Hematopoietic multipotent progenitor cell (in vitro differentiated cells): ENCODE measurements around the gene ELF5. TPM values are rescaled to one million over a fixed set of nuclear protein-coding genes. Genes with fewer than 3 reads are reported as not detected.

Experiments
- DNase-seq, 3 donors: peaks; one replicate each; pipeline ENCODE4 v3.0.0-alpha.2; 2011 to 2015; ENCODE audit warnings: low read depth in 2 of 3, low spot score in 2 of 3
- total RNA-seq: library from RNA; depleted of rRNA; stranded (reverse); fragments of >200 nt; gene quantifications from one replicate; pipeline ENCODE4 v1.2.3, GENCODE V29; 2012

ELF5 gene
- not detected for total RNA-seq

DNA sequence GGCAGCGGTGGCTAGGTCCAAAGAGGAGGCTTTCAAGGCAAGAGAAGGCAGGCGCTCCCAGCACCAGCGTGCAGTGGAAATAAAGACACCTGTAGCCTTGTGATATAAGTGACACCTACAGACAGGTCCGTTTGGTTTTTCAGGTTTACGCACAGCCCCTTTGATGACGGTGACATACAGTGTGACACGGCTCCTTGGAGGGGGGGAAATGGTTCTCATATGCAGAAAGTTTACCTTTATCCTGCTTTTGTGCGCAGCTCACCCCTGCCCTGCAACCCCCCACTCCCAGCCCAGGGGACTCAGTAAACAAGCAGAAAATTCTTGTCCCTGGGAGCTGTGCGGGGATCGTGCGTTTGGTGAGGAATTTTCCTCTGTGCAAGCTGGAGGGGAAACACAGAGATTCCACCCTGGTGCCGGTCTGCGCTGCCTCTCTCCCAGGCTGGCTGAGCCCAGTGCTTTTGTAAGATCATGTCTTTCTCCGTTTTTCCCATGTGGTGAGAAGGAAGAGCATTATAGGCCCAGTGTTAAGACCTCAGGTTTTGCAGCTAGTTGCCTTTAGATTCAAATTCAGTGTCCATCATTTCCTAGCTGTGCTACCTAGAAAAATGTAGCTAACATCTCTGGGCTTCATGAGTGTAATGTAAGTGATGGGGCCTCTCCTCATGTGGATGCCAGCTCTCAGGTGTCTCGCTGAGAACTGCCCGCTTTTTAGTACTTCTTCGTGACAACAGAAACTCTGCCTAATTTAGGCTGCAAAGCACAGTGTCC lies at the start of gene ELF5:
ELF5 (minus strand) TSS at position 113 of the 768 bp plus-strand sequence. CDS start 8,045 bp downstream, outside the sequence.
- no peak for DNase-seq

DNA sequence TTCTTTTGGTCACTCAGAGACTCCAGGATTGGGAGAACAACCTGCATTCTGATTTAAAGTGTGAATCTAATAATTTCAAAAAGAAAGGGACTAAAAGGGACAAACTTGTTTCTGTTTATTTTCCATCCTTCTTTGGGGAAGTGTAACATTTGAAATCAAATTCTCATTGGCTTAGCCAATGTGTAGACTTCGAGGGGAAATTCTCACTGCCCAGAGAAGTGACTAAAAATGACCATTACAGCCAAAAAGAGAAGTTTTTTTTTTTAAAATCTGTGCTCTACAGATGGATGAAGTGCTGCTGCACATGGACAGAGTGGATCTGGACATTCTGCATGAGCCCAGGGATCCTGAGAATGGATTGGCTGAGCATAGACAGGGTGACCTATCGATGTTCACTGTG lies 49.4 kb upstream of the ELF5 start:
- DNase-seq, result no peak

DNA sequence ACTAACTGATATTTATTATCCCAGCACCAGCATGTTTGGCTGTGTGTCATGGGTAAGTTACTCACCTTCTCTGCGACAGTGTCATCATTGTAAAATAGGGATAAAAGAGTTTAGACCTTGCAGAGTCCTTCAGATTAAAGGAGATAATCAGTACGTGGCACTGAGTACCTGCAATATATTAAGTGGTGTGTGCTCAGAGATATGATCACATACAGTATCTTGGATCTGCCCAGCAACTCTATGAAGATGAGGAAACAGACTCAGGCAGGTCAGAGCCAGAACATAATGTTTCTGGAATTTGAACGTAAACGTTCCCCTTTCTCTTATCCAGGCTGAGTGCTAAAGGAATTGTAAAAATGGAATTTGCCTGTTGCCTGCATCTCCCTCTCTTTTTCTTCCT lies 46.9 kb upstream of the ELF5 start:
- no peak for DNase-seq

GRCh38 chr11:34558673-34559072 lies 45.1 kb upstream of the ELF5 start:
- no peak for DNase-seq

- no peak for DNase-seq
Observed at GRCh38 chr11:34558211-34558610, 44.6 kb upstream of the ELF5 start.

- DNase-seq, result peak in 1 of 3 donors; percentile 16
Observed at GRCh38 chr11:34552270-34552669, 38.7 kb upstream of the ELF5 start.

GRCh38 chr11:34549271-34549670 lies 35.7 kb upstream of the ELF5 start:
- DNase-seq, result no peak

GRCh38 chr11:34548278-34548677 lies 34.7 kb upstream of the ELF5 start:
- DNase-seq, result no peak

DNA sequence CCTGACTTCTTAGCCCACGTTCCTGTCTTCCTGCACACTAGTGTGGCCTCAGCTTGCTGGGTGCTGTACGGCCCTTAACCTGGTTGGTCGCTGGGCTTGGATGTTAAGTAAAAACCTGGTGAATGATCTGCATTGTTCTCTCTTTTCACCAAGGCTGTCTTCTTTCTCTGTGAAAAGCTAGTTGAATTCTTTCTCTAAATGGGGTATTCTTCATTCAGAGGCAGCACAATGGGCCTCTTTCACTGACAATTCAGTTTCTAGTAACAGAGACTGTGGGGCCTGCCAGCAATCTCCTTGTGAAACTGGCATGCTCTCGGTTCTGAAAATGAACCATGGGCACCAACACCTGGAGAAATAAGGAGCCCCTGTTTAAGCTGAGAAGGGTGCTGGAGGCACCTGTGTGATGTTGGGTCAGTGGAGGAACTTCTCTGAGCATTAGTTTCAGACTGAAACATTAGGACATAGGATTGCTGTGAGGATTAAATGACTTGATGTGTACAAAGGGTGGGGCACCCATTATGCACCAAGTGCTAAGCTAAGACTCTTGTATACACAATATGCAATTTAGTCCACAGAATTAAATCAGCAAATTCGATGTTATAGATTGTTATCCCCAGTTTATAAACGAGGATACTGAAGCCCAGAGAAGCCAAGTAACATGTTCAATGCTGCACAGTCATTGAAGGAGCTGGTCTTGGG lies 33.1 kb upstream of the ELF5 start:
- no peak for DNase-seq

- DNase-seq, result no peak
Observed at GRCh38 chr11:34542089-34542488, 28.5 kb upstream of the ELF5 start.

GRCh38 chr11:34540870-34541269 lies 27.3 kb upstream of the ELF5 start:
- DNase-seq, result no peak

GRCh38 chr11:34537636-34538035 lies 24.0 kb upstream of the ELF5 start:
- no peak for DNase-seq

DNA sequence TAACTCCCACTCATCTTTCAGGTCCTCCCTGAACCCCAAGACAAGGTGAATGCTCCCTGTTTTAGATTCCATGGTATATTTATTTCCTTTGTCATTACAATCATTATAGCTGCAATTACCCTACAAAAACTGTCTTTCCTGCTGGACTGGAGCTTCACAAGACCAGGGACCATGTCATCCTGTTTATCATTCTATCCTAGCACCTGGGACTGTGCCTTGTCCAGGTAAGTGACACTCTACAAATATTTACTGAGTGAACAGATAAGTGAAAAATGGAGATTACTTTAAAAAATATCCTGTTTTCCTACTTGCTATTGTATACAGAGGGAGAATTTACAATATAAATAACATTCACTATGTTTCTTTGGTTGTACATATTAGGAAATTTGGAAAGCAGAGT lies 22.5 kb upstream of the ELF5 start:
- DNase-seq, result no peak

GRCh38 chr11:34534826-34535225 lies 21.2 kb upstream of the ELF5 start:
- no peak for DNase-seq

GRCh38 chr11:34531663-34532062 lies 18.1 kb upstream of the ELF5 start:
- DNase-seq, result no peak

DNA sequence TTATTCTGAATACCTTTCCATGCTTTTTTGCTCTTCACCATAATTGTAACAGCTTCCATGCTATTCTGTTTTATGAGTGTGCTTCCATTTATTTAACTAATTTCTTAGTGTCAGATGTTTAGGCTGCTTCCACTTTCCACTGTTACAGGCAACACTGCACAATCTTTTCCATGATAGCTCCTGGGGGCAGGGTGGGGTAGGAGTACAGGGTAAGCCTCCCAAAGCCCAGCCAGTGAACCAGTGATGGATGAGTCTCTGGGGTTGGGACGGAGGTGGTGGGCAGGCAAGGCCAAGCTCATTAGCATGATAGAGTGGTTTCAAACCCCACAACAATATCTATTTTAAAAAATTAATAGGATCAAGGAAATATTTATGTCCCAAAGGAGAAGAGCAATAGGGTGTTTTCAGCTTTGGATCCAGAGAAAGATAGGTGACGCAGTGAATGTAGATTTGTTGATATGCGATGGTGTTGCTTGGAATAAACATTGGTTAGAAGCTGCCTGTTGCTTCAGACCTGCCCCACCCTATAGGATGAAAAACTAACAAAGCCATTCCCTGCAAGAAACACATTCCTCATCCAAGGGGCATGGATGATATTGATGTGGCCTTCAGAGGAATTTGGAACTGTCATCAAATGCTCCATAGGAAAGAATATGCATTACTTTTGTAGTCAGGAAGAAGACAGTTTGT lies 17.1 kb upstream of the ELF5 start:
- no peak for DNase-seq

GRCh38 chr11:34529643-34530042 lies 16.0 kb upstream of the ELF5 start:
- no peak for DNase-seq

- DNase-seq, result no peak
Observed at GRCh38 chr11:34528072-34528471, 14.5 kb upstream of the ELF5 start.

- DNase-seq, result no peak
Observed at GRCh38 chr11:34525888-34526657, 12.5 kb upstream of the ELF5 start.

DNA sequence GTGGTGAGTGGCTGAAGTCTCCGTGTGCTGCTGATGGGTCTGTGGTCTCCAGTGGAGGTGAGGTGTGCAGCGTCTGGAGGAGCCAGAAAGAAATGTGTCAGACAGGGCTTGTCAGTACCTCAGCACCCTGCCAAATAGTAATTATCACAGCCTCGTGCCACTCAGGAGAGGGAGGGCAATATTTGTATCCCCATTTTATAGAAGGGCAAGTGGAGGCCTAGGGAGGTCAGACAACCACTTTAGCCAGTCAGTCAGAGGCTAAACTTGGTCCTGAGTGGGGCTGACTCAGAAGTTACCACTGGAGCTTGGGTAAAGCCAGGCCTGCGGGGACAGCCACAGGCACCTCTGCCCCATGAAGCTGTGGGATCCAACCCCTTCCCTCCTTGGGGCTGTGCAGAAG lies 11.5 kb upstream of the ELF5 start:
- DNase-seq, result no peak

DNA sequence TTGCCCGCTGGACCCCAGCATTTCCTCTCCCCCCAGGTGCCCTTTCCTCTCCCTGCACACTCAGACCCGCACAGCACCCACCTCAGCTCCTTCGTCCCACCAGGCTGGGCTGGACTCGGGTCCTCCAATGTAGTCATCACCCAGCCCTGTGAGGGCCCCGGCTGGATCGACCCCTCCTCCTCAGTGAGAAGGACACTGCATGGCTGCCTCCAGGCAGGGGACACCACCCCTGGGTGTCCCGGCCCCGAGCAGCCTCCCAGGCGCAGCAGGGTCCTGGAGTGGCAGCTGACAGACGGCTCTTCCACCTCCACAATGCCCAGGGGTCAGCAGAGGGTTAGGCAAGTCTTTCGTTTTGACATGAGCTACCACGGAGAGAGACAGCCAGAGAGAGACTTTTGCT lies 11.1 kb upstream of the ELF5 start:
- DNase-seq, result no peak
